Erythroblast (primary cell): ENCODE measurements around the gene FICD.

ENCODE experiments used
- DNase-seq, 2 experiments: peaks; one replicate each; lab custom pipeline; 2025; lab: John Stamatoyannopoulos, UW
- GATA1 ChIP-seq: IDR thresholded peaks from 2 replicates; pipeline ENCODE4 v1.6.1; 2011; ENCODE audit warnings: low read depth, mild to moderate bottlenecking, control low read depth, low read length, moderate library complexity
- POLR2A ChIP-seq: IDR thresholded peaks from 2 replicates; pipeline ENCODE4 v1.6.1; 2011; ENCODE audit warnings: mild to moderate bottlenecking, low read length

FICD gene

DNA sequence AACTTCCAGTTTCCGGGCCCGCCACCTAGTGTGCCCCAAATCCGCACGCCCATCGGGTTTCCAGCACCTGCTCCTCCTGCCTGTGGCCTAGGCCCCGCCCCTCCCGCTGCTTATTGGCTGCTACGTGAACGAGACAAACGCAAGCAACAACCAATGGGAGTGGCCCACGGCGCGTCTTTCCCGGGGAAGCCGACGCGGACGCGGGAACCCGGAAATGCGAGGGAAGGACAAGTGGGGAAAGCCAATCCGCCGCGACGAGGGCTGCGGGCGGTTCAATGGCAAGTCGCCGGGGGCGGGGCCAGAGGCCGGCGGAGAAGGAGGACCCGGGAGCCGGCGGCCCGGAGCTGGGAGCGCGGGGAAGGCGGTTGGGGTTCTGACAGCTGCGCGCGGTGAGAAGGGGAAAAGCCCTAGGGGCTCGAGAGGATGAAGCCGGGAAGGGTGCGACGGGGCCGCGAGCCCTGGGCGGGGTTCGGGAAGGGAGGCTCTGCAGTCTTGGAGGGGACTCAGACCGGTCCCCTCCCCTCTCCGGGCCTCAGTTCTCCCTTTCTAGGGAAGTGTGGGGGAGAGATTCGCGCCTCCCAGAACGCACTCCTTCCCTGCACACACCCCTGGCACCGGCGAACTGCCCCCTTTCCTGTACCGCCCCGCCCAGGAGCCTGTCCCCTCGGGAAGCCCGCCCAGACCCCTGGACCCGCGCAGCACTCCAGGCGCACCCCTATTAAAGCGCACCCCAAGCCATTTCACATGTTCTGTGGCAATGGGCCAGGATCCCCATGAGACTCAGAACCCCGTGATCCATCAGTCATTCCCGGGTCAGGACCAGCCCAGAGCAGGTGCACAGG, at the start of gene FICD:
FICD (plus strand) TSS at position 305 of the 842 bp plus-strand sequence. CDS start 1,696 bp downstream, outside the sequence.
- peak; percentile 98 to 99 for DNase-seq
- TF ChIP-seq POLR2A (peak; percentile 60), GATA1 (no peak)

DNA sequence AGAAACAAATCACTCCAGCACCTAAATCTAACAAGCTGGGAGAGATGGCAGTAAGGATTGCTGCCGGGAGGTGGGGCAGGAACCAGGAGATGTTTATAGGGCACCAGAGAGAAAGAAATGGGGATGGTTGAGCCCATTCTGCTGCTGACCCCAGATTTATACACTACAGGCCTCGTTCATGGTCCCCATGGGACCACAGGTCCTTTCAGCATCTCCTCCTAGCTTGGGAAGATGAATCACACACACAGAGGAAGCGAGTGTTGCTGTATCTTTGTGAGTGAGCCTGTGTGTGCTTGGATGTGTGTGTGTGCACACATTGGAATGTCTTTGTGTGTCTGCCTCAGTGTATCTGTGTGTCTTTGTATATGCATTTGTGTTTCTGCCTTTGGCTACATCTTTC, 49.7 kb upstream of the FICD start:
- no peak for DNase-seq
- TF ChIP-seq POLR2A: no peak
- no peak for TF ChIP-seq GATA1

DNA sequence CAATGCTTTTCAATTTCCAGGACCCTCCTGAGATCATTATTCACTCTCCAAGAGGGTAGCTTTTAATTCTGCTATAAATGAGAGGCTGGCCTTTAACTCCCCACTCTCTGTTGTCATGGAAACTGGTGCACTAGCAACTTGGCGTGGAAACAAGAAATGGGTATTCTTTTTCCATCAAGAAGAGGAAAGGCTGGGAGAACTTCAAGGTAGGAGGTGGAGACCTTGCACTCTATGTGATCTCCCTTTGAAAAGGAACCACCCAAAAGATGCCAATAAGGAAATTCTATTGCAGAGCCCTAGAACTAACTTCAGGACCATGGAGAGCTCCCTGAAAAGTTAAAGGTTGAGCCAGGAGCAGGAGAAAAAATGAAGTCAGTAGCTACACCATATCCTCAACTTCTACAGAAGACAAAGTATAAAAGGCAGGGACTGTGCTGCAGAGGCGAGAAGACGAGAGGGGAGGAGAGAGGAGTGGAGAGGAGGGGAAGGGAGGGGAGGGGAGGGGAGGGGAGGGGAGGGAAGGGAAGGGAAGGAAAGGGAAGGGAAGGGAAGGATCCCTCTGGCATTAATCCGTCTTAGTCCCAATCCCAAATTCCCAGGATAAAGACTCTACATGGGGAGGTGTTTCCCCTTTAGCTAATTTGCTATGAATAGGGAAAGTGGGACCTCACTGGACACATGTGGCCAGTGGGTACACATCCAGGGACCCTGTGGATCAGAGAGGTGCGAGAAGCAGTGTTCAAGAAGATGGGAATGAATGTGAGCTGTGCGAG, 46.7 kb upstream of the FICD start:
- peak; percentile 40 to 57 for DNase-seq
- TF ChIP-seq POLR2A (no peak), GATA1 (no peak)

DNA sequence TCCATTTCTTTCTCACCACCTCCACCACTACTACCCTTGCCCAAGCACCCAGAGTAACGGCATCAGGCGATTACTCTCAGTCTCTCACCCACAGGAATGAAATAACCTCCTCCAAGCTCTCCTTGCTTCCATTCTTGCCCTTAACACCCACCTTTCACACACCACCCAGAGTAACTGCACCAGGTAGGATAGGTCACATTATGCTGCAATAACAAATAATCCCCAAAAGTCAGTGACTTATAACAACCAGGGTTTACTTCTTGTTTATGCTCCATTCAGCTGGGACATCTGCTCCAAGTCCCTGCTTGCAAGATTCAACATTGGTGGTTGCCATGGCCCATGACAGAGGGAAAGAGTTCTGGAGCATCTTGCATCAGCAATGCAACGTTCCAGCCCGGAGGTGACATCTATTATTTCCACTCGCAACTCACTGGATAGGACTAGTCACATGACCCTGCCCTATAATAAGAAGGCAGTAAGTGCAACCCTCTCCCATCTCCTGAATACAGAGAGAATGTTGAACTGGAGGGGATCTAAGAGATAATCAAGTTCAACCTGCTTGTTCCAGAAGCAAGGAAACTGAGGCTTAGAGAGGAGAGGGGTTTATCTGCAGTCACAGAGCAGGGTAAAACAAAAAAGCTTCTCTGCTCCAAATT, 41.5 kb upstream of the FICD start:
- no peak for DNase-seq
- no peak for TF ChIP-seq POLR2A
- TF ChIP-seq GATA1: no peak

DNA sequence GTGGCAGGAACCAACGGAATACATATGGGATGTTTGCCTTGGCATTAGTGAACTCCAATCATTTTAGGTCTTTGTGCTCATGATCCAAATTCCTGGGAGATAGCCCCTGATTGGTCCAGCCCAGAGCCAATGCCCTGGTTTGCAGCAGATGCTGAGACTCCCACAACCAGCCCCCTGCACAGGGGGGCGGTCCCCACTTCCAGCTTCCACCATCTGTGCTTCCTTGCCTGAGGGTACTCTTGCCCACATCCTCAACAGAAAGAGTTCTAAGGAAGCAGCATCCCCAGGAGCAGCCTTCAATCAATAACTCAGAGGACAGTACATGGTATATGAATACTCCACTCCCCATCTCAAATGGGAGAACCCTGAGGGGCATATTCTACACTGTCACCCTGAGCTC, 39.7 kb upstream of the FICD start:
- no peak for DNase-seq
- TF ChIP-seq POLR2A (no peak), GATA1 (no peak)

DNA sequence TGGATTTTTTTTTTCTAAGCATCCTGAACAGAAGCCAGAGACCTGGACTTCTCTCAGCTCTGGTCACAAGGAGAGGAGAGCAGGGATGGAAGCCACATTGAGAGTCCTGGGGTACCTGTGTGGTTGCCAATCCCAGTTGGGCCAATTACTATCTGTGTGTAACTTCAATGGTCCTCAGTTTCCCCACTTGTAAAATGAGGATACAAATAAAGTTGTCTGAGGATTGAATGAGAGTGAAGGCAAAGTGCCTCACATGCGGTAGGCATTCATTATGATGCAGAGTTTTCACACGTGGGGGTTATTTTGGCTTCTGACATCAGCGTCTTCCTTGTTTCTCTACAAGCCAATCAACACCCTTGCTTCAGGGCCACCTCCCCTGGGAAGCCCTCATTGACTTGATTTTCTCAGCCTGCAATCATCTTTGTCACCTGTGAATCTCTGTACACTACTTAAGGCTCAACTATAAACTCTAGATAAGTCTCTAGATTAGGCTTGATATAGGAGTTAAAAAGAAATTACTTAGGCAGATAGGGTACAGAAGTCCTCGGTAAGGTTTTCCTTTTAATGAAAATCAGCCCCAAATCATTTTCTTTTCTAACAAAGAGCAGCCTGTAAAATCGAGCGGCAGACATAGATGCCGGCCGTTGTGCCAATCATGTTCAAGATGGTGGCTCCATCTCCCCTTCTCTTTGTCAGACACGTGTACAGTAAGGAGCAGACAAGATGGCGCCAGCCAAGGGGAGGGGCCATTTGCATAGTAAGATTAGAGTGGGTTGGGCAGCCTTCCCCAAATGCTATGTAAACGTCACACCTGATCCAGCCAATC, 37.8 kb upstream of the FICD start:
- DNase-seq: no peak
- TF ChIP-seq GATA1 (no peak), POLR2A (no peak)

DNA sequence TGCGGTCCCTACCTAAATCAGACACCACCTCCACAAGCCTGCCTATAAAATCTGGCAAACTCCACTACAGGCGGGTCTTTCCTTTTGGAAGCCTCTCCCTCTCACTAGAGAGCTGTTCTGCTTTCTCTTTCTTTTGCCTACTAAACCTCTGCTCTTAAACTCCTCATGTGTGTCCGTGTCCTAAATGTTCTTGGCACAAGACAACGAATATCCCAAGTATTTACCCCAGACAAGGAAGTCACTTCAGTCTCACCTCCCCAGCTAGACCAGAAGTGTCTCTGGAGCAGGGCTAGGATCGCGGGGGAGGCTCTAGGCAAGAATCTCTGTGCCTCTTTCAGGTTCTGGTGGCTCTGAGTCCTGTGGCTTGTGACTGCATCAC, 37.2 kb upstream of the FICD start:
- DNase-seq: no peak
- TF ChIP-seq GATA1: no peak
- no peak for TF ChIP-seq POLR2A

DNA sequence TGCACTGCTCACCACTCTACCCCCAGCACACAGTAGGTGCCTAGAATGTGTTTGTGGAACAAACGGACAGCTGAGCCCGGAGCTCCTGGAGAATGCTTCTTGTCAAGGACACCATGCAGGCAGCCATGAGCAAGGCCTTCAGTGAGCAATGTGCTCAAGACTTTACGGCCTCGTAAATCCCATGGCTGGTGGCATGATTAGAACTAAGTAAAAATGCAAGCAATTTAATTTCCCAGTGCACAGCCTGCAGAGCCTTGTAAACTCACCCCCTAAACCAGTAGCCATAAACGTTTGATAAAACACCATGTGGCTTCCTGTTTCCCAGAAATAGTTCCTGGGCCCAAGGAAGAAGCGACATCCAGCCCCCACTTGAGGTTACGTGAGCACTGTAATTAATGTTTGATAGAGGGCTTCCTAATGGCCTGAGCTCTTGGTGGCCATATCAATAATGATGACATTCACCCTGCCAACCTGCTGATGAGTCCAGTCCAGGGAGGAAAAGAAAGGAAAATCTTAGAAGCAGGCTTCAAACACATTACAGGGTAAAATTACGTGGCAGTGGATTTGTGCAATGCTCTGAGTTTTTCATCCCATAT, 36.4 kb upstream of the FICD start:
- no peak for TF ChIP-seq GATA1
- no peak for TF ChIP-seq POLR2A

DNA sequence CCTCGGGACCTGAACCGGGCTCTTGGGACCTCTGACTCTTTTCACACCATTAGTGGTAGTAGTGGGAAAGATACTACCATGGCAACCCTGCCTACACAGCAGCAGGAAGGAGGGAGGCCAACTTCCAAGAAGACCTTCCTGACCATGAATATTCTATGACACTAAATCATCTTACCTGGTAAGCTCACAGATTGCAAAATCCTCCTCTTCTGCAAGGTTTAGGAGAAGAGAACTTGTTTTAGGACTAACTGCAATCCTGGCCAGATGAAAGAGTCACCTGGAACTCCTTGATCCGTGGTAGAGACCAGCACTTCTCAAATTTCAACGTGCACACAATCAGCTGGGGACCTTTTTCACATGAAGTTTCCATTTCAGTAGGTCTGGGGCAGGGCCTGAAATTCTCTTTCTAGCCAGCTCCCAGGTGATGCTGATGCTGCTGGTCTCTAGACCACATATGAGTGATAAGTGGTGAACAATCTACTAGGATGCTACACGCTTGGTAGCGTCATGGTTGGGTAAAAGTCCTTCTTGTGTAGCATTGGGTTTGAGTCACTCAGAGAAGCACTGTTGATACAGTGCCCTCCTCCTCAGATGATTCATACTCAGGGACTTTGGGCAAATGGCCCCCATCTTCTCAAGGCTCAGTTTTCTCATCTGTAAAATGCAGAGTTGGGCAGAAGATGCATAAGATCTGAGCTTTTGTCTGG, 35.6 kb upstream of the FICD start:
- no peak for DNase-seq
- TF ChIP-seq POLR2A (no peak), GATA1 (no peak)

More for the DNA sequence above, 36.4 kb upstream of the FICD start:
- DNase-seq: no peak

DNA sequence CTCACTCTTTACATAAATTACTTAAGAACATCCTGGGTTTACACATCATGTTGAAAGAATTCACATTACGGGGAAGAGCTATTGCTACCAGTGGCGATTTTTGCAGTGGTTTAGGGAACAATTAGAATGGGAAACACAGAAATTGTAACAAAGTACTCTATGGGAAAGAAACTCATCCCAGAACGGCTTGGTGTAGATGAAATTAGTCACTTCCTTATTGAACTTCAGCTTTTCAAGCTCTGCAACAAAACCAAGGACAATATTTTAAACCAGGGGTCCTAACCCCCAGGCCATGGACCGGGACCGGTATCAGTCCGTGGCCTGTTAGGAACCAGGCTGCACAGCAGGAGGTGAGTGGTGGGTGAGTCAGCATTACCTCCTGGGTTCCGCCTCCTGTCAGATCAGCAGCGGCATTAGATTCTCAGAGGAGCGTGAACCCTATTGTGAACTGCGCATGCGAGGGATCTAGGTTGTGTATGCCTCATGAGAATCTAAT, 32.3 kb upstream of the FICD start:
- no peak for DNase-seq
- no peak for TF ChIP-seq GATA1

DNA sequence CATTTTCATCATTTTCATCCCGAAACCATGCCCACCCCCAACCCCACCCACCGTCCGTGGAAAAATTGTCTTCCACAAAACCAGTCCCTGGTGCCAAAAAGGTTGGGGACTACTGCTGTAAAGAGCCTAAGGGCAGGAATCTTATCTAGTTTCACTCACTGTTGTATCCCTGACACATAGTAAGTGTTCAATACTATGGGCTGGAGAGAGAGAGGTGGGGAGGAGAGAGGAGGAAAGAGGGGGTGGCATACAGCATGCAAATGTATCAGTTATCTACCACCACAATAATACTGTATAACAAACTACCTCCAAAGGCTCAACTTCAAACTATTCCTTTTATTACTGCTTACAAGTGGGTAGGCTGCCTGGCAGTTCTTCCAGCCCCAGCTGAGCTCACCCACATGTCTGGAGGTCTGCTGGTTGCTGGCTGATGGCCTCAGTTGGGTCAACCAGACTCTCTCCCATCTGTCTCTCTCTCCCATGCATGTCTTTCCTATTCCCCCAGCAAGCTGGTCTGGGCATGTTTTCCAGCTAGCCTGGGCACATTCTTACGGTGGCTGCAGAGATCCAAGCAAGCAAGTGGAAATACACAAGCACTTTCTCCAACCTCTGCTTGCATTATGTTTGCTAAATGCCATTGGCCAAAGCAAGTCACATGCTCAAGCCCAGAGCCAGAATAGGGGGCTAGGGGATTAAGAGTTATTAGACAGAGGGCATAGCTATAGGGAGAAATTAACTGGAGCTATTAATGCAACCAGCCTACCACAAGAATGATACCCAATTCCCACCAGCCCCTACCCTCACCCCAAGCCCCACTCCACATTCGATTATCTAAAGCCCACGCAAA, 31.6 kb upstream of the FICD start:
- TF ChIP-seq POLR2A: no peak
- no peak for TF ChIP-seq GATA1
- DNase-seq: no peak
